ENCODE data around the gene B3GAT1.

Gene B3GAT1

DNA sequence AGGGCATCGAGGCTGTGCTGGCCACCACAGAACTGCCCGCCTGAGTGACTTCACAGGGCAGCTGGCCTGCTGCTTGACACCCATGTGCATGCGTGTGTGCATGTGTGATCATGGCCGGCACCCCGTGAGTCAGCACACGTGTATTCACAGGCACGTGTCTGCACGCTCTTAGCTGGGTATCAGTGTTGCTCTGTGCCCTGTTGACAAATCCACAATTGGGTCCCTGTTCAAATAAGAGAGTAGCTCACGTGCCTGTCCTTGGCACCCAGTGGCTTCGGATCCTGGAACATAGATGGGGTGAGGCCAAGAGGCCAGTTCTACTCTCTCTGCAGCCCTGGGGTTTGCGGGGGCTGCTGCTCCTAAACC, 14.0 kb downstream of the B3GAT1 start:
- no peak for TF ChIP-seq CTCF (IDR thresholded peaks at IDR 0.05; ENCODE audit: low read depth, low read length)
- Histone ChIP-seq H3K9me3 (no peaks in the 10 kb centered on the region), H3K4me3 (ENCODE audit: low read depth, low read length) (no peak overlapping the region), H3K4me1 (peaks cover 5% of the 10 kb centered on the region), H3K36me3 (no peaks in the 10 kb centered on the region), H3K27me3 (no peaks in the 10 kb centered on the region)
- DNase-seq: no peak

GRCh38 chr11:134397304-134398078, 14.6 kb downstream of the B3GAT1 start:
- no peaks in the 10 kb centered on the region for H3K9me3 ChIP-seq
- no peak for TF ChIP-seq CTCF (IDR thresholded peaks at IDR 0.05; ENCODE audit: low read depth, low read length)
- peaks cover 5% of the 10 kb centered on the region for H3K4me1 ChIP-seq
- no peak overlapping the region for H3K4me3 ChIP-seq (ENCODE audit: low read depth, low read length)
- no peaks in the 10 kb centered on the region for H3K27me3 ChIP-seq
- no peak for DNase-seq
- H3K36me3 ChIP-seq: no peaks in the 10 kb centered on the region

DNA sequence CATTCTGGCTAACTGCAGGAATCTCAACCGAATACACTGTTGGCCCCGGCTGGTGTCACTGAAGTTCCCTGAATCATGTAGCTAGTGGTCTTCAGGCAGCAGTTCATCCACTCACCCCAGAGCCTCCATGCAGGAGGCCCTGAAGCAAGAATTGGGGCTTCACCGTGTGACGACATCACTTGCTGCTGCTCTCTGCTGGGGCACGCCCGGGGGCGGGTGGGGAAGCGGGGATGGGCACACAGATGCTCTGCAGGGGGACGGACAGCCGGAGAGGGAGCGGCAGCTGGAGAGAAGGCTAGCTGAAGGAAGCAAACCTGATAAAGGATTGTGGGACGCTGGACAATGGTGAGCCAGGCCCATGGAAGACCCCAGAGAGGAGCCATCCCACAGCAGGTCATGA, 17.0 kb downstream of the B3GAT1 start:
- Histone ChIP-seq H3K4me3 (ENCODE audit: low read depth, low read length) (no peak overlapping the region), H3K9me3 (no peaks in the 10 kb centered on the region), H3K4me1 (peaks cover 5% of the 10 kb centered on the region), H3K36me3 (no peaks in the 10 kb centered on the region), H3K27me3 (no peaks in the 10 kb centered on the region)
- no peak for DNase-seq
- no peak for TF ChIP-seq CTCF (IDR thresholded peaks at IDR 0.05; ENCODE audit: low read depth, low read length)

GRCh38 chr11:134394311-134394710, 17.7 kb downstream of the B3GAT1 start:
- no peak for DNase-seq
- peaks cover 5% of the 10 kb centered on the region for H3K4me1 ChIP-seq
- no peaks in the 10 kb centered on the region for H3K9me3 ChIP-seq
- TF ChIP-seq CTCF (IDR thresholded peaks at IDR 0.05; ENCODE audit: low read depth, low read length): no peak
- no peaks in the 10 kb centered on the region for H3K36me3 ChIP-seq
- no peak overlapping the region for H3K4me3 ChIP-seq (ENCODE audit: low read depth, low read length)
- no peaks in the 10 kb centered on the region for H3K27me3 ChIP-seq

- Histone ChIP-seq H3K4me3 (ENCODE audit: low read depth, low read length) (no peak overlapping the region), H3K36me3 (no peaks in the 10 kb centered on the region), H3K4me1 (peaks cover 5% of the 10 kb centered on the region), H3K9me3 (no peaks in the 10 kb centered on the region), H3K27me3 (no peaks in the 10 kb centered on the region)
- peak; percentile 64 for DNase-seq
- peak; percentile 70 for TF ChIP-seq CTCF (IDR thresholded peaks at IDR 0.05; ENCODE audit: low read depth, low read length)
Measured at GRCh38 chr11:134393638-134394037, 18.4 kb downstream of the B3GAT1 start.

GRCh38 chr11:134392953-134393615, 19.0 kb downstream of the B3GAT1 start:
- Histone ChIP-seq H3K27me3 (no peaks in the 10 kb centered on the region), H3K36me3 (no peaks in the 10 kb centered on the region), H3K4me3 (ENCODE audit: low read depth, low read length) (no peak overlapping the region), H3K9me3 (no peaks in the 10 kb centered on the region), H3K4me1 (peaks cover 5% of the 10 kb centered on the region)
- no peak for TF ChIP-seq CTCF (IDR thresholded peaks at IDR 0.05; ENCODE audit: low read depth, low read length)
- DNase-seq: no peak
